GM10248 (cell line): ENCODE data around the gene VPS37C.
"Not testable (repeated sequence)": the region's sequence is repeated elsewhere in the genome, so short reads cannot be mapped to it uniquely, and the experiment has no call there.

ENCODE experiments used
- CTCF ChIA-PET: fragments of 300-600 bp; sonication (Branson Sonifier 250); formaldehyde crosslinking; extraction: SDS; loops from one replicate; lab custom pipeline; 2021; ENCODE audit warnings: antibody characterized with exemption; lab: Yijun Ruan, JAX
- POLR2A ChIA-PET: fragments of 350-650 bp; sonication (Branson Sonifier 250); formaldehyde crosslinking; extraction: SDS; loops from one replicate; lab custom pipeline; 2020; ENCODE audit warnings: antibody characterized with exemption; lab: Yijun Ruan, JAX
- DNase-seq: peaks from one replicate; pipeline ENCODE4 v3.0.0; 2012; ENCODE audit errors: extremely low spot score
- CTCF ChIP-seq: IDR thresholded peaks from 2 replicates; pipeline ENCODE4 v1.5.1; 2012; ENCODE audit warnings: mild to moderate bottlenecking, low read depth; ENCODE audit errors: extremely low read depth, missing control alignments, control extremely low read depth

Gene VPS37C

DNA sequence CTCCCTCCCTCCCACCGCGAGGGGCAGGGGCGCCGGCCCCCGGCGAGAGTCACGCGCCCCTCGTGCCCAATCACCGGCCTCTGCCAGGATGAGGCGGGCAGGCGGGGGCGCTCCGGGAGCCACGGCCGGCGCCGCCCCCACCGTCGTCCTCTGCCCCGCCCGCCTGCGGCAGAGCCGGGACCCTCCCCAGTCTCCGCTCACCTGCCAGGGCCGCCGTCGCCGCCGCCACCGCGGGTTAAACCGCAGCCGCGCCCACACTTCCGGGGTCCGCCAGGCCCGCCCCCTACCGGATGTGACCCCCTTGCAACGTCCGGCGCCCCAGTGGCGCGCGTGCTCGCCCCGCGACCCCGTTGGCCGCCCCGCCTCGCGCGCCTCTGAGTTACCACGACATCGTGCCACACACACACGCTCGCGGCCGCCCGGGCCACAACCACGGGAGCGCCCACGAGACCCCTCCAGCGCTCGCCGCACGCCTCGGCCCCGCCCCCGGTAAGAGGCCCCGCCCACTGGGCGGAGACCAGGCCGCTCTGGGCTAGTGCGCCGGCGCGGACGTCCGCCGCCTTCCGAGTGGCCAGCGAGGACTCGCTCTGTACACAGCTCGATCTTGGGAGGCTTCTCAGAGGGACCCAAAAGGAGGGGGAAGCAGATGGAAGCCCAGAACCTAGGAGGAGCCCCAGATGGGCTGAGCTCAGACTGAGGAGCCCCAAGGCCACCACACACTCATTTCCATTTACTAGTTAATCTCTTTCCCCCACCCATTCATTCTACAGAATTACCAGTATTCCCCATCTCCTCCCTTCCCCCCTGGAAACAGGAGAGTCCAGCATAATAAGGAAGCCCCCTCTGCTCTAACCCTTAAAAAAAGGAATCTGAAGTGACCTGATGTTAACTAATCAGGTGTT, at the start of gene VPS37C:
Gene VPS37C, minus strand, starts transcription at position 237 of the 902 bp plus-strand sequence. CDS start 22,597 bp downstream, outside the sequence.
- ChIA-PET CTCF (interaction anchor here (1.0 to 4.7 kb wide), 3 partner anchors 8 to 12 kb away, joined by 3 to 27 read pairs (median 3); no protein-coding TSS in a partner anchor), POLR2A (interaction anchor here (0.5 to 0.6 kb wide), 2 partner anchors 19 to 212 kb away, joined by 4 to 10 read pairs; no protein-coding TSS in a partner anchor)
- TF ChIP-seq CTCF, result peak; percentile 3
- DNase-seq, result peak; percentile 96

GRCh38 chr11:61210629-61211028, 49.4 kb upstream of the VPS37C start:
- POLR2A ChIA-PET, DNase-seq, CTCF ChIA-PET: not testable (repeated sequence)

GRCh38 chr11:61207636-61208310, 46.5 kb upstream of the VPS37C start:
- POLR2A ChIA-PET, CTCF ChIA-PET, DNase-seq: not testable (repeated sequence)

GRCh38 chr11:61204502-61205059, 43.4 kb upstream of the VPS37C start:
- POLR2A ChIA-PET, DNase-seq, CTCF ChIA-PET: not testable (repeated sequence)

DNA sequence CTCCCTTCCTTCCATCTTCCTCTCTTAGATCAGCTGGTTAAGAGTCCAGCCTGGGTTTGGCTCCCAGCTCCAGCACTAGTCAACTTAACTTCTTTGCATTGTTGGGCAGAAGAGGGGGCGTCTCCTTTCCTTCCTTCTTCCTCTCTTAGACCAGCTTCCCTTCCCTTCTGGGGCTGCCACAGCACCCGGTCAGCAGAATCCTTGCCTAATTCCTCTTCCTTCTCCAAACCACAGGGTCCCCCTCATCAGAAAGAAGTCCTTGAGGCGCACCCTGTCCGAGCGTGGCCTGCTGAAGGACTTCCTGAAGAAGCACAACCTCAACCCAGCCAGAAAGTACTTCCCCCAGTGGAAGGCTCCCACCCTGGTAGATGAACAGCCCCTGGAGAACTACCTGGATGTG, 42.6 kb upstream of the VPS37C start:
- DNase-seq, CTCF ChIA-PET, POLR2A ChIA-PET: not testable (repeated sequence)

DNA sequence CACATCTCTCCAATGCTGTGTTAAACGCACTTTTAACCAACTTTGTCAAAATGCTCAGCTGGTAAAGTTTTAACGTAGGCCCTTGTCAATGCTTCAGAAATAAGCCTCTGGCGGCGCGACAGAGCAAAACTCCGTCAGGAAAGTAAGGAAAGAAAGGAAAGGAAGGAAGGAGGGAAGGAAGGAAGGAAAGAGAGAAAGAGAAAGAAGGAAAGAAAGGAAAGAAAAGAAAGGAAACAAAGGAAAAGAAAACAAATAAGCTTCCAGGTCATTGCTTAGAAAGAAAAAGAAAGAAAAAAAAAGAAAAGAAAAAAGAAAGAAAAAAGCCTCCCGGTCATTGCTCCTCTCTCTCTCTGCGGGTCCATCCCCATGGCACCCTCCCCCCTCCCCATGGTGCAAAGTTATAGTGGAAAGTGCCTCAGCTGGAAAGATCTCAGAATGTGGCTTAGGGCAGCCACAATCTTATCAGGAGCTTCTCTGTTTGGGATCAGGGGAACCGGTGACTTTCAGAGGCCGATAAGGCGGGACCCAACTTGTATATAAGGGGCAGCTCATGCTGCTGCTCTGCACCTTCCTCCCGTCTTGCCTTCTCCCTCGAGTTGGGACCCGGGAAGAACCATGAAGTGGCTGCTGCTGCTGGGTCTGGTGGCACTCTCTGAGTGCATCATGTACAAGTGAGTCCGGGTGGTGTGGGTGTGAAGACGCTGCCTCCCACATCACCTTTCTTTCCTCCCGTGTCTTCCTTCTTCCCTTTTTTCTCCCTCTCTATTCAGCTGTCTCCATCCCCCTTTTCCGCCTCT, 41.9 kb upstream of the VPS37C start, which contains the start of gene PGA3:
Gene PGA3, plus strand, starts transcription at position 566 of the 797 bp plus-strand sequence. Its CDS starts 50 bp downstream, at position 616.
- CTCF ChIA-PET, POLR2A ChIA-PET, DNase-seq: not testable (repeated sequence)

GRCh38 chr11:61201476-61201875, 40.2 kb upstream of the VPS37C start:
- DNase-seq, result no peak
- POLR2A ChIA-PET, result no interaction called here
- CTCF ChIA-PET, result interaction anchor here (1.0 kb wide), 1 partner anchor 15 kb away, joined by 6 read pairs; no protein-coding TSS in a partner anchor
- TF ChIP-seq CTCF, result no peak

- DNase-seq, result no peak
- TF ChIP-seq CTCF, result no peak
- POLR2A ChIA-PET, result no interaction called here
- CTCF ChIA-PET, result interaction anchor here (1.4 kb wide), 1 partner anchor 11 kb away, joined by 5 read pairs; no protein-coding TSS in a partner anchor
These were observed 37.8 kb upstream of the VPS37C start for GRCh38 chr11:61198948-61199523.
